Karpas-422 (cell line): ENCODE results near the gene EIF3L. TPM values are rescaled to one million over a fixed set of nuclear protein-coding genes. Genes with fewer than 3 reads are reported as not detected.
A peak's percentile ranks its signal among the peaks of the same experiment; 100 is the strongest.
"Not testable (repeated sequence)": the region's sequence is repeated elsewhere in the genome, so short reads cannot be mapped to it uniquely, and the experiment has no call there.

Source experiments
- DNase-seq: peaks from one replicate; pipeline ENCODE4 v3.0.0-alpha.2; 2015
- H2AFZ ChIP-seq: fragments of 200-600 bp; sonication (generic); 2 replicates; pipeline ENCODE4 v1.6.1; 2014; ENCODE audit warnings: antibody characterized with exemption, low read length, mixed read lengths
- H3K27ac ChIP-seq: fragments of 200-600 bp; sonication (generic); 2 replicates; pipeline ENCODE4 v1.5.1; 2014; ENCODE audit warnings: mild to moderate bottlenecking, low read length, moderate library complexity
- H3K27me3 ChIP-seq: fragments of 200-600 bp; sonication (generic); 2 replicates; pipeline ENCODE4 v1.6.1; 2014; ENCODE audit warnings: low read length, mixed read lengths
- H3K36me3 ChIP-seq: fragments of 200-600 bp; sonication (generic); 2 replicates; pipeline ENCODE4 v1.6.1; 2014; ENCODE audit warnings: low read length, mixed read lengths; ENCODE audit not compliant: insufficient read depth
- H3K4me1 ChIP-seq: fragments of 200-600 bp; sonication (generic); 2 replicates; pipeline ENCODE4 v1.6.1; 2014; ENCODE audit warnings: mild to moderate bottlenecking, low read length, mixed read lengths
- H3K4me2 ChIP-seq: fragments of 200-600 bp; sonication (generic); 2 replicates; pipeline ENCODE4 v1.6.1; 2014; ENCODE audit warnings: low read length, low read depth, mild to moderate bottlenecking; ENCODE audit not compliant: poor library complexity, severe bottlenecking
- H3K4me3 ChIP-seq: fragments of 200-600 bp; sonication (generic); 2 replicates; pipeline ENCODE4 v1.5.1; 2014; ENCODE audit warnings: mild to moderate bottlenecking, antibody characterized with exemption, low read length, mixed read lengths
- H3K79me2 ChIP-seq: fragments of 200-600 bp; sonication (generic); 2 replicates; pipeline ENCODE4 v1.6.1; 2014; ENCODE audit warnings: mild to moderate bottlenecking, low read length, mixed read lengths
- H3K9ac ChIP-seq: fragments of 200-600 bp; sonication (generic); 2 replicates; pipeline ENCODE4 v1.6.0; 2014; ENCODE audit warnings: low read length
- H3K9me2 ChIP-seq: fragments of 200-600 bp; sonication (generic), shearing (Covaris generic); replicated peaks from 2 replicates; pipeline ENCODE4 v1.6.0; 2014; ENCODE audit warnings: mild to moderate bottlenecking, low read length, moderate library complexity; ENCODE audit not compliant: insufficient read depth
- H3K9me3 ChIP-seq: fragments of 300-700, 200-600 bp; sonication (generic); 2 replicates; pipeline ENCODE4 v1.6.1; 2014; ENCODE audit warnings: low read length, mixed read lengths
- H4K20me1 ChIP-seq: fragments of 200-600 bp; sonication (generic); 2 replicates; pipeline ENCODE4 v1.6.1; 2014; ENCODE audit warnings: mild to moderate bottlenecking, antibody characterized with exemption, low read length, low read depth; ENCODE audit not compliant: insufficient read depth
- total RNA-seq: library from RNA; depleted of rRNA; stranded (reverse); fragments of >200 nt; shearing (Covaris generic); gene quantifications from 2 replicates; pipeline ENCODE4 v1.2.3, GENCODE V29; 2014; ENCODE audit warnings: low replicate concordance; rRNA removed

Gene EIF3L
- 363 and 488 TPM in 2 replicates for total RNA-seq

DNA sequence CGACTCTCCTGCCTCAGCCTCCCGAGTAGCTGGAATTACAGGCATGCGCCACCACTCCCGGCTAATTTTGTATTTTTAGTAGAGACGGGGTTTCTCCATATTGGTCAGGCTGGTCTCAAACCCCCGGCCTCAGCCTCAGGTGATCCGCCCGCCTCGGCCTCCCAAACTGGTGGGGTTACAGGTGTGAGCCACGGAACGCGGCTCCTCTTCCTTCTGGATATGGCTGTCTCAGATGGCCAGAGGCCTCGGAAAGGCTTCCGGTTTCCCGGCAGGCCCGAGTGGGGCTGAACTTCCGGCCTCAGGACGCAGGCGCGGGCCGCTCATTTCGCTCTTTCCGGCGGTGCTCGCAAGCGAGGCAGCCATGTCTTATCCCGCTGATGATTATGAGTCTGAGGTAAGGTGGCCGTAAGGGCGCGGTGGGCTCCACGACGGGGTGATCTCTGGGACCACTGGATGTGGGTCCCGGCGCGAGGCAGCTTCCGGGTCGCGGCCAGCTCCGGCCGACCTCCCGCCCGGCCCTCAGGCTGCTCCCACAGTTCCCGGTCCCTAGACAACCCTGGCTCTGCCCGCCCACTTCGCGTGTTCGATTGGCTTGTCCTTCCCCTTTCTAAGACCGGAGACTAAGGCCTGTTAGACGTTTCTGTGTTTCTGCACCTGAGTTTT is at the start of gene EIF3L:
Gene EIF3L (plus strand): TSS at position 331 of the 663 bp plus-strand sequence. CDS start 31 bp downstream, at position 362.
- H3K36me3 ChIP-seq = peaks cover 32% of the 10 kb centered on the region
- peak within 1 kb of the TSS; percentile 89 for H3K4me3 ChIP-seq
- H4K20me1 ChIP-seq = peaks cover 16% of the 10 kb centered on the region; the same call in 1 of the 2 replicates
- H3K9me3 ChIP-seq = no peaks in the 10 kb centered on the region
- H3K27ac ChIP-seq = peak within 1 kb of the TSS; percentile 75
- H3K9ac ChIP-seq = peak within 1 kb of the TSS; percentile 82
- no peaks in the 10 kb centered on the region for H3K9me2 ChIP-seq
- peaks cover 55% of the 10 kb centered on the region for H3K79me2 ChIP-seq
- peak within 1 kb of the TSS; percentile 73; the same call in 1 of the 2 replicates for H2AFZ ChIP-seq
- no peaks in the 10 kb centered on the region for H3K27me3 ChIP-seq
- peaks cover 22% of the 10 kb centered on the region for H3K4me1 ChIP-seq
- peak; percentile 97 for DNase-seq
- H3K4me2 ChIP-seq = peak within 1 kb of the TSS; percentile 97

DNA sequence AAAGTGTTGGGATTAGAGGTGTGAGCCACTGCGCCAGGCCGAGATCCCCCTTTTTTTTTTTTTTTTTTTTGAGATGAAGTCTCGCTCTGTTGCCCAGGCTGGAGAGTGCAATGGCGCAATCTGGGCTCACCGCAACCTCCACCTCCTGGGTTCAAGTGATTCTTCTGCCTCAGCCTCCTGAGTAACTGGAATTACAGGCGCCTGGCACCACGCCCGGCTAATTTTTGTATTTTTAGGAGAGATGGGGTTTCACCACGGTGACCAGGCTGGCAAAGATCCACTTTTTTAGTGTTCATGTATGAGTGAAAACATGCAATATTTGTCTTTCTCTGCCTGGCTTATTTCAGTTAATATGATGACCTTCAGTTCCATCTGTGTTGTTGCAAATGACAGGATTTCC is 49.2 kb upstream of the EIF3L start:
- not testable (repeated sequence) for H3K27ac ChIP-seq, H3K4me3 ChIP-seq, H3K9ac ChIP-seq, H3K27me3 ChIP-seq, H3K79me2 ChIP-seq, DNase-seq, H3K9me3 ChIP-seq, H3K4me1 ChIP-seq, H4K20me1 ChIP-seq, H2AFZ ChIP-seq, H3K36me3 ChIP-seq, H3K9me2 ChIP-seq, H3K4me2 ChIP-seq

DNA sequence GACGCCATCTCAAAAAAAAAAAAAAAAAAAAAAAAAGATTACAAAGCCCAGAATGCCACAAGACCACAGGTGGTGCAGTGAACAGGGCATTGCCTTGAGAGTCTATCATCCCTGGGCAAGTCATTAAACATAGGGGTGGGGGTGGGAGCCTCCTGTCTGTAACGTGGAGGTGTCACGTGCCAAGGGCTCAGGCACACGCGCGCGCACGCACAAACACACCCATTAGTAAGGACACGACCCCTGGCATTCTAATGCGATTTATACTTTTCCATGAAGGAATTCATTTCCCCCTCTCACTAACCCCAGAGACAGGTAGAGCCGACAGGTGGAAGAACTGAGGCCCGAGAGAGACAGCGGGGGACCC is 47.3 kb upstream of the EIF3L start:
- no peaks in the 10 kb centered on the region for H3K36me3 ChIP-seq
- H3K9me2 ChIP-seq = no peaks in the 10 kb centered on the region
- H4K20me1 ChIP-seq = no peaks in the 10 kb centered on the region
- no peak overlapping the region for H3K27ac ChIP-seq
- H3K79me2 ChIP-seq = no peaks in the 10 kb centered on the region
- no peak overlapping the region for H3K9ac ChIP-seq
- H3K4me1 ChIP-seq = peaks cover 13% of the 10 kb centered on the region
- H3K9me3 ChIP-seq = no peaks in the 10 kb centered on the region
- no peaks in the 10 kb centered on the region for H3K27me3 ChIP-seq
- no peak for DNase-seq
- no peak overlapping the region for H2AFZ ChIP-seq
- H3K4me2 ChIP-seq = no peak overlapping the region
- H3K4me3 ChIP-seq = no peak overlapping the region

DNA sequence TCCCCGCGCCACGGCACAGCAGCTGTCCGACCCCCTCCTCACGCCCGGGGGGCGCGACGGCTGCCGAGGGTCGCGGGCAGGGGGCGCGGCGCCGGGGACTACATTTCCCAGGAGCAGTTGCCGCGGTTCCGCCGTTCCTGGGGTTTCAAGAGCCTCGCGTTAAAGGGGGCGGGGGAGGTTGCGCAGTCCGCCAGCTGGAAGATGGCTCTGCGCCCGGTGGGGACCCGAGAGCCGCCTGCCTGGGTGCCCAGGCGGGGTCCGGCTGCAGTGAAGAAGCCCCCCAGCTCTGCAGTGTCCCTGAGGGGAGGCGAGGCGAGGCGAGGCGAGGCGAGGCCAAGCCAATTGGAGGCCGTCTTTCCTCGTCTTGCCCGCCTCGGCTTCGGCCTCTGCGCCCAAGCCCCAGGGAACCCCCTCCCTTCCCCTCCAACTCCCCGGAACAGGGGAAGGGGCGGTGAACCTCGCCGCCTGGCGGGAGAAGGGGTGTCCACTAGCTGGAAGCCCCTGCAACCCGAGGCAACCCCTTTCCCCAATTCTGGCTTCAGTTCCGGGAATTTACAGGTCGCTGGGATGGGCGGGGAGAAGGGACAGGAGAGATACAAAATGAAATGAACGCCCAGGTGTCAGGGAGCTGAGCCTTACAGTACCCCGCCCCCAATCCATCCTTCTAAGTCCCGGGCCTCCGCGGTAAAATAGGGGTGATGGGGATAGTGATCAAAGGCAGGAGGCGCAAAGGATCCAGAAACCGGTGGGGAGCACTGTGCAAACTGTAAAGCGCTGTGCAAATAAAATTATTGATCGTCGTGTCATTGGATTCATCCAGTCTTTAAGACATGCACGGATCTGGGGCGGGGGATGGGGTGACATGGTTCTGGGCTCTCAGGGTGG is 46.7 kb upstream of the EIF3L start:
- no peaks in the 10 kb centered on the region for H3K79me2 ChIP-seq
- H3K4me3 ChIP-seq = no peak overlapping the region
- no peaks in the 10 kb centered on the region for H4K20me1 ChIP-seq
- H3K27ac ChIP-seq = no peak overlapping the region
- H3K9me3 ChIP-seq = no peaks in the 10 kb centered on the region
- no peaks in the 10 kb centered on the region for H3K9me2 ChIP-seq
- H3K27me3 ChIP-seq = no peaks in the 10 kb centered on the region
- no peak overlapping the region for H2AFZ ChIP-seq
- no peaks in the 10 kb centered on the region for H3K36me3 ChIP-seq
- H3K4me1 ChIP-seq = peaks cover 18% of the 10 kb centered on the region
- no peak overlapping the region for H3K4me2 ChIP-seq
- H3K9ac ChIP-seq = no peak overlapping the region
- DNase-seq = no peak

DNA sequence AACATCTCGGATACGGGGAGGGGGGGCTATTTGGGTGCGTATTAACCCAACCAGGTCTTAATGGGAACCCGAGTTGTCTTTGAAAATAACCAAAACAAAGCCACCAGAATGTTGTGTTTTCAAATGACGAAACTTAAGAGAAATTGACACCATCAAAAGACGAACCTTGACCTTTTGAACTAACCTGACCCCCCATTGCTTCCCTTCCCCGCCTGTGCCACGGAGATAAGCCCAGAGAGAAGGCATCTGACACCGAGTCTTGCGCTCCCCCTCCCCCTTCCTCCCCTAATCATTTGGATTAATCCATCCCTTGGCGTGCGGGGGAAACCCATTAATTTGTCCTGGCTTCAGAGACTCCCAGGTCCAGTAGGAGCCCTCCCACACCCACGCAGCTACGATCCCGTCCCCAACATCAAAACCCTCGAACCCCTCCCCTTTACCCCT is 46.0 kb upstream of the EIF3L start:
- H3K9me2 ChIP-seq = no peaks in the 10 kb centered on the region
- no peaks in the 10 kb centered on the region for H3K36me3 ChIP-seq
- no peak for DNase-seq
- H3K27me3 ChIP-seq = no peaks in the 10 kb centered on the region
- peaks cover 12% of the 10 kb centered on the region for H3K4me1 ChIP-seq
- no peaks in the 10 kb centered on the region for H4K20me1 ChIP-seq
- no peak overlapping the region for H3K4me2 ChIP-seq
- no peak overlapping the region for H3K9ac ChIP-seq
- peaks cover 3% of the 10 kb centered on the region for H3K79me2 ChIP-seq
- H3K27ac ChIP-seq = no peak overlapping the region
- H2AFZ ChIP-seq = no peak overlapping the region
- H3K9me3 ChIP-seq = no peaks in the 10 kb centered on the region
- no peak overlapping the region for H3K4me3 ChIP-seq

DNA sequence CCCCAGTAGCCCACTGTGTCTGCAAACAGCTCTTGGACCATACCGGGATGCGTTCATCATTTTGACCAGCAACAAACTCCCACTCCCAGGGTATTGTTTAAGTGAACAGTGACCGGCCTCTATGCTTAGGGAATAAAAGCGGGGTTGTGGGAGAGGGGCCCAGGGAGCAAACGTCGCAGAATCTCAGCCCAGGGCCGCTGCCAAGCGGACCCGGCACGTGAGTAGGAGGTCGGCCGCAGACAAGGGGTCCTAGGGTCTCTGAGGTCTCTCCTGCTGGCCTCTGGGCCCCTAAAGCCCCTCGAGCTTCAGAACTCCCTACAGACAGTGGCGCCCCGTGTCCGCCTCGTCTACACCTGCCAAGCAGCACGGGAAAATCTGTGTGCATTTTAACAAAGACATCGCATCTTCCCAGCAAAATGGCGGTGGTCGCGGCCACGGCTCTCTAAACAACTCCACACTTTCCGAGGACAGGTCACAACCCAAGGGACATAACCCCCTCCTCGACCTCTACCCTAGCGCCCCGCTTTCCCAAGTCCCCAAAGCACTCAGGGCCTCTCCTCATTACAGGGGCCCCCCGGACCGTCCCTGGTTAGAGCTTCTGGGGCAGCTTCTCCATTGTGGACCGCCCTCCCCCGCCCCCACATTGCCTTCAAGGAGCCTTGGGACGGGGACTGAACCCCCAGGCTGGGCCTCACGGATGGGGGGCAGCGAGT is 45.4 kb upstream of the EIF3L start:
- Histone ChIP-seq H2AFZ (no peak overlapping the region), H3K27ac (no peak overlapping the region), H3K4me1 (peaks cover 15% of the 10 kb centered on the region), H3K79me2 (peaks cover 8% of the 10 kb centered on the region), H3K4me3 (no peak overlapping the region), H3K9me2 (no peaks in the 10 kb centered on the region), H3K9ac (no peak overlapping the region), H3K36me3 (no peaks in the 10 kb centered on the region), H3K9me3 (no peaks in the 10 kb centered on the region), H3K4me2 (no peak overlapping the region), H3K27me3 (no peaks in the 10 kb centered on the region), H4K20me1 (no peaks in the 10 kb centered on the region)
- DNase-seq = no peak

DNA sequence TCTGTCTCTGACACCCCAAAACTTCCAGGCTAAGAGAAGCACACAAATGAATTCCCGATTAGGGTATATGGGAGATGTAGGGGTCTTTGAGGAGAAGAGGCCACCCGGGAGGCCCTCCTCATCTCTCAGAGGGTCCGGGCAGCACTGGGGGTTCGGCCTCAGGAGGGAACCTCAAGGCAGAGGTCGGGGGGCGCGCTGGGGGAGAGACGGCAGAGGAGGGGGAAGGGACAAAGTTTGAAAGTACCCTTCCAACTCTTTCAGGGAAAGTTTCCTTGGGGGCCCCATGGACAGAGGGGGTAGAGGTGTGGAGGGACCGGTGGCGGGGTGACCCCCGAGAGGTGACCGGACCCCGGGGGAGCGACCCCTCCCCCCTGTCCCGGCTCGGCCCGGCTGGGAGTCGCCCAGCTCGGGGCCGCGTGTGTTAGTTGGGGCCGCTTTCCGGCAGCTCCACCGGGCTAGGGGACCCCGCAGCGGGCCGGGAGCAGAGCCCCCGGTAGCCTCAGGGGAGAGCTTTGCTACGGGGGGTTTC is 44.8 kb upstream of the EIF3L start:
- H3K4me1 ChIP-seq = peaks cover 21% of the 10 kb centered on the region
- no peaks in the 10 kb centered on the region for H3K9me2 ChIP-seq
- H4K20me1 ChIP-seq = no peaks in the 10 kb centered on the region
- DNase-seq = no peak
- H2AFZ ChIP-seq = no peak overlapping the region
- no peaks in the 10 kb centered on the region for H3K9me3 ChIP-seq
- no peaks in the 10 kb centered on the region for H3K27me3 ChIP-seq
- no peak overlapping the region for H3K27ac ChIP-seq
- H3K79me2 ChIP-seq = peaks cover 14% of the 10 kb centered on the region
- H3K9ac ChIP-seq = no peak overlapping the region
- H3K4me2 ChIP-seq = no peak overlapping the region
- no peak overlapping the region for H3K4me3 ChIP-seq
- no peaks in the 10 kb centered on the region for H3K36me3 ChIP-seq
